Astrocyte of the cerebellum (primary cell): ENCODE measurements around the gene ATP9B.

ENCODE experiments used
- DNase-seq: peaks from one replicate; pipeline ENCODE4 v3.0.0-alpha.2; 2011; ENCODE audit warnings: low read depth
- H3K4me3 ChIP-seq: 2 replicates; pipeline ENCODE4 v1.5.1; 2011; ENCODE audit warnings: mild to moderate bottlenecking, low read depth, low read length, moderate library complexity
- in situ Hi-C: cut with HindIII; loops from 2 replicates; pipeline ENCODE4 v1.10.0; 2017; ENCODE audit warnings: low sequenced_read_pairs
- TF ChIP-seq, protein P1 (sequence below): IDR thresholded peaks from 2 replicates; pipeline ENCODE4 v1.5.1; 2012; ENCODE audit warnings: low read length, low read depth, moderate library complexity, mild to moderate bottlenecking; ENCODE audit errors: missing control alignments

Gene ATP9B

GRCh38 chr18:79093986-79094385 lies 24.8 kb downstream of the ATP9B start:
- in situ Hi-C loops = no loop called here
- DNase-seq = no peak
- TF ChIP-seq, protein P1, sequence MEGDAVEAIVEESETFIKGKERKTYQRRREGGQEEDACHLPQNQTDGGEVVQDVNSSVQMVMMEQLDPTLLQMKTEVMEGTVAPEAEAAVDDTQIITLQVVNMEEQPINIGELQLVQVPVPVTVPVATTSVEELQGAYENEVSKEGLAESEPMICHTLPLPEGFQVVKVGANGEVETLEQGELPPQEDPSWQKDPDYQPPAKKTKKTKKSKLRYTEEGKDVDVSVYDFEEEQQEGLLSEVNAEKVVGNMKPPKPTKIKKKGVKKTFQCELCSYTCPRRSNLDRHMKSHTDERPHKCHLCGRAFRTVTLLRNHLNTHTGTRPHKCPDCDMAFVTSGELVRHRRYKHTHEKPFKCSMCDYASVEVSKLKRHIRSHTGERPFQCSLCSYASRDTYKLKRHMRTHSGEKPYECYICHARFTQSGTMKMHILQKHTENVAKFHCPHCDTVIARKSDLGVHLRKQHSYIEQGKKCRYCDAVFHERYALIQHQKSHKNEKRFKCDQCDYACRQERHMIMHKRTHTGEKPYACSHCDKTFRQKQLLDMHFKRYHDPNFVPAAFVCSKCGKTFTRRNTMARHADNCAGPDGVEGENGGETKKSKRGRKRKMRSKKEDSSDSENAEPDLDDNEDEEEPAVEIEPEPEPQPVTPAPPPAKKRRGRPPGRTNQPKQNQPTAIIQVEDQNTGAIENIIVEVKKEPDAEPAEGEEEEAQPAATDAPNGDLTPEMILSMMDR = no peak
- H3K4me3 ChIP-seq = no peak overlapping the region

GRCh38 chr18:79095216-79095615 lies 26.0 kb downstream of the ATP9B start:
- TF ChIP-seq, protein P1 = no peak
- DNase-seq = no peak
- no peak overlapping the region for H3K4me3 ChIP-seq
- in situ Hi-C loops = no loop called here

DNA sequence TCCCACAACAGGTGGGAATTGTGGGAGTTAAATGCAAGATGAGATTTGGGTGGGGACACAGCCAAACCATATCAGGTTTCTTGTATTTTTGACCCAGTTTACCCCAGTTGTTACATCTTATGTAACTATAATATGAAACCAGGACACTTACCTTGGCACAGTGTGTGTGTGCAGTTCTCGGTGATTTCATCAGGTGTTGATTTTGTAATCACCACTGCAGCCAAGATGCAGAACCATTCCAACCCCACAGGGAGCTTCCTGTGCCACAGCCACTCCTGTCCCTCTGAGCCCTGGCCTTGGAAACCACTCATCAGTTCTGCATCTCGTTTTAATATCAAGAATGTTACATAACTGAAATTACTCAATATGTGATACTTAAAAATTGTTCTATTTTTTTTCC lies 31.8 kb downstream of the ATP9B start:
- TF ChIP-seq, protein P1 = no peak

DNA sequence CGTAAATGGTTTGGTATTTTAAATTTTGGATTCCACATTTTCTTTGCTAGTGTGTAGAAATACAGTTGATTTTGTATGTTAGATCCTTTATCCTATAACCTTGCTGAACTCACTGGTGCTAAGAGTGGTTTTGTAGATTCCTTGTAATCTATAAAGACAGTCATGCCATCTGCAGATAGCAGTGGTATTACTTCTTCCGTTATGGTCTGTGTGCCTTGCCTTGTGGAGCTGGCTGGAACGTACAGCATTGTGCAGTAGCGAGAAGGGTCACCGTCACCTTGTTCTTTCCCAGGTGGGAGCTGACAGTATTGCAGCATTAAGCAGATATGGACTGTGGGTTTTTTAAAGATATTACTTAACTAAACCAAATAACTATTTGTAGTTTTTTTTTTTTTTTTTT lies 33.7 kb downstream of the ATP9B start:
- no peak overlapping the region for H3K4me3 ChIP-seq
- DNase-seq = no peak
- in situ Hi-C loops = no loop called here
- TF ChIP-seq, protein P1 = no peak

More for the DNA sequence above, 31.8 kb downstream of the ATP9B start:
- DNase-seq = no peak
- no peak overlapping the region for H3K4me3 ChIP-seq
- in situ Hi-C loops = no loop called here

DNA sequence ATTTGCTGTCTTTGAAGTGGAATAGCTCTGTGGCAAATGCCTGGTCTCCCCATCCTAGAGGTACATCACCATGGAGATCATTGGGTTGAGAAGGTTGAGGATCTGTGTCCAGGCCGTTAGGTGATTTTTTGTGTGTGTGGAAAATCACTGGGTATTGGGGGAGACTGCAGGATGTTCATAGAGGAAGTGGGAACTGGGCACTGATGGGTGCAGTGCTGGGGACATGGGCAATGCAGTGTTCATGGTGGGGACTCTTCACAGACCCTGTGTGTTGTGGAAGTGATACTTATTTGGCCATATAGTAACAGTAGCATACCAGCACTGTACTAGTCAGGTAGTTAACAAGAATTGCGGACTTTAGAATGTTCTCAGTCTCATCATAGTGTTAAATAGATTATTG lies 34.9 kb downstream of the ATP9B start:
- H3K4me3 ChIP-seq = no peak overlapping the region
- in situ Hi-C loops = no loop called here
- TF ChIP-seq, protein P1 = no peak
- no peak for DNase-seq

DNA sequence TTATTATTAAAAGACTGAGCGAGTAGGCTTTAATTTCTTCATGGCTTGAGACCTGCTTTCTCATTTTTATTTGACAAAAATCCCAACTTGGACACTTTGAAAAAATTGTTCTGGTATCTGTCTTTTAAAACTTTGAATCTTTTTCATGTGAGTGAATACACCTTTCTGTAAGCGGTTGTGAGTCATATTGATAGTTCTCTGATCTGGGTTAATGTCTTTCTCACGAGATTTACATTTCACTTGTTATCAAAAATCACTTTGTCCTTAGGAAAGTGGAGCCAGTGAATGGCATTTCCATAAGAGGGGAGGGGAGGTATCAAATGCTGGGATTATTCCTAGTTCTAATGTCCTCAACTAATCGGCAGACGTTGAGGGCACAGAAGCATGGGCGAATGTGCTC lies 36.3 kb downstream of the ATP9B start:
- no peak overlapping the region for H3K4me3 ChIP-seq
- in situ Hi-C loops = no loop called here
- no peak for DNase-seq
- TF ChIP-seq, protein P1 = no peak

DNA sequence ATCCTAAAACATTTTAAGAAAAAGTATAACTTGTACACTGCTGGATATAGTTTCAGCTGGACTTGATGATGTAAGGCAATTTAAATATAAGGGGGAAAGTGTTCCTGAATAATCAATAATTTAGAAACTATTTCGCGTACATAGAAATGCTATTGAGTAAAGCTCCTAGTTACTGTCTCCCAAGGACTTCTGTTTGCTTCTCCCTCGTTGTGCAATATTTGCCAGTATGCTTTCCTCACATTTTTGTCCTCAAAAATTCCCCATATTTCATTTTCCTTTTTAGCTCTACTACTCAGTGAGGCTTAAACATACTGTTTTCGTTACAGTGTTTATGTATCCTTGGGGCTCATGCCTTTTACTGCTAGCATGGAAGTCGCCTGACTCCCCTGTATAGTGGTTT lies 36.9 kb downstream of the ATP9B start:
- in situ Hi-C loops = no loop called here
- TF ChIP-seq, protein P1 = no peak
- no peak overlapping the region for H3K4me3 ChIP-seq
- DNase-seq = no peak
